ENCODE data around the gene NTRK2.
"Not testable (repeated sequence)": the region's sequence is repeated elsewhere in the genome, so short reads cannot be mapped to it uniquely, and the experiment has no call there.

Gene NTRK2

DNA sequence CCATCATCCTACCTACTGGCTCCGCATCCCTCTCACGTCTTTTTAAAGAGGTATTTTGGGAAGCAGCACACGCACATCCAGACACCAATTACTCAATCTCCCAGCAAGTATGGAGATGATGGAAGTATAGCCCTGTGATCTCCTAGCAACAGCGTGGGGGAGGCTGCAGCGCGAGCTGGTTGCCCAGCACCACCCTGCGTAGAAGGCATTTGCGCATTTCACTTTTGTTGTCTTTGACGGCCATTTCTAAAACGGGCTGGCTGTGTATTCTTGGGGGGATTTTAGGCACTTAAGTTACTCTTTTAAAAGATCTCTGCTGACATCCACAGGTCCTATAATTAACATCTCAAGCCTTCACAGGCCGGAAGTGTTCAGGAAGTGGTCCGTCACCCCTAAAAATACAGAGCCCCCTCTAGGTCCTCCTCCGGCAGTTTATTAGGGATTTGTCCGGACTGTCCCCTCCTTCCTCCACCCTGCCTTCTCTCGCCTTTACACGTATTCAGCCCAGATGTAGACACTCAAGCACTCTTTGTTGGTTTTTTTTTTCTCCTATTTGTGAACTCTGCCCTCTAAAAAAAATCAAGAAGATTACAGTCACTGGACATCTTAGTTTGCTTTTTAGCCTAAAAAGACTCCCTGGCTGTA is 371.4 kb downstream of the NTRK2 start:
- no peak for DNase-seq

DNA sequence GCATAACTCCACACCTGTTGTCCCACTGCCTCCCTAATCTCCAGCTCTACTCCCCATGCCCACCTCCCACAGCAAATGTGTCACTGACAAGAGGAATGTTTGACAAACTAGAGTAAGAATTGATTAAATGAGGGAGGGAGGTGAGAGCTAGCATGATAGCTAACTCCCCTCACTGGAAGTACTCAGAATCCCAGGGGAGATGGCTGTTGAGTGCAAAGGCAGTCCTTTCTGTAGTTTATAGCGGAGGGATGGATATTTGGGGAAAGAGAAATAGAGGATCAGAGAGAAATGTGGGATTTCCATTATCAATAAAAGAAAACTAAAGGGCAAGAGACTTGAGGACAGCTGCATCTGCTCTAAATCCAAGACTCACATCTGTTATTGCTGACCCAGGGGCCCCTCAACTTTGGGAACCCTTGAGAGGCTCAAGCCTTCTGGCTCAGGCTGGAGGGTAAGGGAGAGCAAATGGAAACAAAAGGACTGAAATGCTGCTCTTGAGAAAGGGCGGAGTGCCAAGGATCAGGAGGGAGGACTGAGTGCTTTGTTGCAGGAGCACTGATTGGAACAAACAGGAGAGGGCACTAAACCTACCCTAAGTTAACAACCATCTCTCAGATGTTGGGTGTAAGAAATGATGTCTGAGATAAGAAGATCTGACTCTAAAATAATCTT is 372.1 kb downstream of the NTRK2 start:
- DNase-seq: no peak

DNA sequence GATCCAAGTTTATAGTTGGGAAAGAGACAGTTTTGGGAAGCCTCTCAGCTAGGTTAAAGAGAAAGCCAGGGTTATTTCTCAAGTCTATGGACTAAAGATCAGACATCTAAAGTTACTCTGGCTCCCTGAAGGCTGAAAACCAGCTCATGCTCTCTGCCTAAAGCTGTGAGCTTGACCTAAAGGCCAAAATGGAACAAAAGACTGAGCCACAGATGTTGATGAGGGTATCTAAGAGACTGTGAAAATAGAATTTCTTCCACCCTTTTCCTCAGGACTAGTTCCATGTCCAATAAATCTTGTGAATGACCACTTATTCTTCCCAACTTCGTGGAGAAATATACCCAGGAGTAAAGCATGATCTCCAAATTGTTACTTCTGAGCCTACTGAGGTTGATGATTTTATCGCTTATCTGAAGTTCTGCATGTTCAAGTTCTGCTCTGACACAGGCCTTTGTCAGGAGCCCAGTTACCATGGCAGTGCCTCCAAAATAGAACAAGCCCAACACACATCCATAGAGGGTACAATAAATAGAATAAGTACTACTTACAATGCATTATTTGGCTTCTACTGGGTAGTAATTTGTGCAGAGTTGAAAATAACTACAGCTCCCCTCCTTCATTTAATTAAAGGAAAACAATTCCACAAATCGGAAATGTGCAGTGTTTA is 373.6 kb downstream of the NTRK2 start:
- no peak for DNase-seq

DNA sequence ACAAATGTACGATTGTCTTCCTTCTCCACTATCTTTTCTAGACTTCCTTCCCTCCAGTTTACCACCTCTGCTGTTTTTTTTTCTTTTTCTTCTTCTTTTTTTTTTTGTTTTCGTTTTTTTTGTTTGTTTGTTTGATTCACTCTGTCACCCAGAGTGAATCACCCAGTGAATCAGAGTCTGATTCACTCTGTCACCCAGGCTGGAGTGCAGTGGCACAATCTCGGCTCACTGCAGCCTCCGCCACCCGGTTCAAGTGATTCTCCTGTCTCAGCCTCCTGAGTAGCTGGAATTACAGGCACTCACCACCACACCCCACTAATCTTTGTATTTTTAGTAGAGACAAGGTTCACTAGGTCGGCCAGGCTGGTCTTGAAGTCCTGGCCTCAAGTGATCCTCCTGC is 375.7 kb downstream of the NTRK2 start:
- DNase-seq: no peak

DNA sequence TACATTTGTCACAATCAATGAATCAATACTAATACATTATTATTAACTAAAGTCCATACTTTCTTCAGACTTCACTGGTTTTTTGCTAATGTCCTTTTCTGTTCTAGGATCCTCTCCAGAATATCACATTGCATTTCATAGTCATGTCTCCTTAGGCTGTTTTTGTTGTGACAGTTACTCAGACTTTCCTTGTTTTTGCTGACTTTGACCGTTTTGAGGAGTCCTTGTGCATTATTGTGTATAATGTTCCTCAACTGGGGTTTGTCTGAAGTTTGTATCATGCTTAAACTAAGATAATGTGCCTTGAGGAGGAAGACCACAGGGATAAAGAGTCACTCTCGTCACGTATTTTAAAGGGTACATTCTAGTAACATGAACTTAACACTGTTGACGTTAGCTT is 376.9 kb downstream of the NTRK2 start:
- DNase-seq: no peak

DNA sequence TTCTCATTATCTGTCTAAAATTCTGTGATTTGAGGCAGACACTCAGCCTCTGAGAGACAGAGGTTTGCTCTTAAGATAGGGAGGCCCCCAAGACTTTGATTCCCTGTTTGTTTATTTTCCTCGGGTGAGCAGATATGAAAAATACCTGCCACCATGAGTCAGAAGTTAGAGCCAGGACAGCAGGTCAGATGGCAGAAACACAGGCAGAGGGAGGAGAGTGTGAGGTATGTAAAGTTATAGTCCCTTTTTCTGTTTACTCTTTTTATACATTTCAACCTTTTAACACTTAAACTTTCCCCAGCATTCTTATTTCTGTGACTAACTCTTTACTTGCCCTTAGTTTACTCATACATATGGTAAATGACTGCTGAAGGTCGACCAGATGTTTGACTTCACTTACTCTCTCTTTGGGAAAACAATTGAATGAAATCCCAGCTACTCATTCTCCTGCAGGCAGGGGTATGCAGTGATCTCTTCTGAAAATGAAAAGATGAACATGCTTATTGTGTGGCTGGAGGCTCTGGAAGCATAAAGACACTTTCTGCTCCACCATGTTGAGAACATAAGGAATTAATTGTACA is 383.8 kb downstream of the NTRK2 start:
- DNase-seq: no peak

DNA sequence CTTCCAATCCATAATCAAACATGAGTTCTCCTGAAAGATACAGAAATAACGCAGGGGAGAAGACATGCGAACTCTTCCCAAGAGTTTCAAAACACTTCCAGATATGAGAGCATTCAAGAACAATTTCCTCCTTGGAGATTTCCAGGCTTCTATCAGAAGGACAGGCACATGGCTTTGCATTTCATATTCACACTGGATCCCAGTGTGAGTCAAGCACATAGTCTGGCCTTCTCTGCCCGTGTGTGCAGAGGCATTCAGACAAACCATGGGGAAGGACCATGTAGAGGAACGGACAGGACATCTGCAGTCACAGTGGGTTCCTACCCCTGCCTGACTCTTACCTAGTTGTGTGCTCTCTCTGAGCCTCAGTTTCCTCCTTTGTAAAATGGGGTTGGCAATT is 384.5 kb downstream of the NTRK2 start:
- no peak for DNase-seq

DNA sequence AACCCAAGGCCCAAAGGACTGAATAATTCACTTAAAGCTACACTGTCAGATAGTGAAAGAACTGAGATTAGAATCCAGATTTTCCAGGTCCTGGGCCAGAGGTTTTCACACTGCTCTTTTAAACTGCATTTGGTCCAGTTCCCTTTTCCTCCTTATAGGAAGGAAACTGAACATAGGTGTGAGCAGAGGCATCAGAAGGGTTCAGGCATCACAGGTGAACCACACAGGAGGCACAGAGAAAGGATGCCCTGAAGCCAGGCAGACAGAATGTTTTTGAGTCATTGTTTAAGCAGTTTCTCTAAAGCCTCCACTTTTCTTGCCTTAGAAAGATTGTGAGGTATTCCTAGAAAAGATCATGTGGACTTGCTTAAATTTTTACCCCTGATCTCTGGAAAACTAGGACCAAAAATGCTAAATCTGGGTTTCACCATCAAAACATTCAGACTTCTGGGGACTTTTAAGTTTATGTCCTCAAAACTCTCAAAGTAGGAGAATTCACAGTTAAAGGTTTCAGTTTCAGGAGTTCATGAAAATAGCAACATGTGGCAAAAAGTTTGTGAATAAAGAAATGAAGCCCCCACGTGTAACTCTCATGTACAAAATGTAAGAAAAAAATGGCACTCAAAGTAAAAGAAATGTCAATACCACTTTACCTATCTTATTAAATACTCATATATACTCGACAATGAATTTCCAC is 386.1 kb downstream of the NTRK2 start:
- no peak for DNase-seq

DNA sequence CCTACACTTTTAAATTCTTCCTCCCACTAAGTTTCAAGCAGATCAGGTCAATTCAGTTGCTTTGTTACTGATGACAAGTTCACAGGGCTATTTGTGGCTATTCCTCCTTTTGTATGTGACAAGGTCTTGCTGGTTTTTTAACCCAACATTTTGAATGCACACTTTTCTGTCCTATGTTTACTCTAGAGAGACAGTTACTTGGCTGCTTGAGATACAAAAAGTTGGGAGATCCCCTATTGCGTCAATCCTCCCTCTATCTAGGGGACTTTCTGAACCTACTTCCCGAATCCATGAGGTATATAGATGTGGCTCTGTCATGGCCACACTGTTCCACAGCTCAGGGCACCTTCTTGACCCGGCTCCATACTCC is 386.7 kb downstream of the NTRK2 start:
- no peak for DNase-seq

DNA sequence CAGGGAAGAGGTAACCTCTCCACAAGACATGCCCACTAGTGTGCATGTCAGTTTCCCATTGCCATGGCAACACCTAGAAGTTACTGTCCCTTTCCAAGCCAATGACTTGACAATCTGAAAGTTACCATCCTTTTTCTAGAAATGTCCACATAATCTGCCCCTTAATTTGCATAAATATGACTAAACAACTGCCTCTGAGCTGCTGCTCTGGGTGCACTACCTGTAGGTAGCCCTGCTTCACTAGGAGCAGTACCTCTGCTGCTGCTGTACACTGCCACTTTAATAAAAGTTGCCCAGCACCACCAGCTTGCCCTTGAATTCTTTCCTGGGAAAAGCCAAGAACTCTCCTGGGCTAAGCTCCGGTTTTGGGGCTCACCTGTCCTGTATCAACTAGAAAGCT is 392.4 kb downstream of the NTRK2 start:
- DNase-seq: no peak

DNA sequence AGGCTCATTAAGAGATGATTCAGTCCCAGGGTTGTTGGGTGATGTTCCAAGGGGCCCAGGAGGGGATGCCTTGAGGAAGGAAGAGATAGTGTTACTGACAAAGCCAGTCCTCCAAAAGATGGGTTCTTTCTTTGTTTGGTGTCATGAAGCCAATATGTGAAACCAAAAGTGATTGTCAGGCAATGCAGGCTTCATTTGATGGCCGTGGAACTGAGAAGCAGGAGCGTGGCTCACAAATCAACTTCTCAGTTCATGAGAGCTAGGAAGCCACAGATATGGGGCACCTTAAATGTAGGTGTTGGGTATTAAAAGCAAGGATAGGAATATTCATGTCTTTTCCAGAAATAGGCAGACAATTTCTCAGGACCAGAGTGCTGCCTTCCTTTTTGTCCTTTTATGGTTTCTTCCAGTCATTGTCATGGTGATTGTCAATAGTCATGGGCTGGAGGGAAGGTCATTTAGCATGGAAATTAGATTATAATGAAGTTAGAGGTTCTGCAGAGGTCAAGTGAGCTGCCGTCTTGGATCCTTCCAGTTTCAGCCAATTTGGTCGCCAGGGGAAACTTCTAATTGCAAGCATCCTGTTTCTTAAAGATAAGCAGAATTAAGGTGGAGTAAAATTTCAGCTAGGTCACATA is 393.0 kb downstream of the NTRK2 start:
- DNase-seq: no peak

DNA sequence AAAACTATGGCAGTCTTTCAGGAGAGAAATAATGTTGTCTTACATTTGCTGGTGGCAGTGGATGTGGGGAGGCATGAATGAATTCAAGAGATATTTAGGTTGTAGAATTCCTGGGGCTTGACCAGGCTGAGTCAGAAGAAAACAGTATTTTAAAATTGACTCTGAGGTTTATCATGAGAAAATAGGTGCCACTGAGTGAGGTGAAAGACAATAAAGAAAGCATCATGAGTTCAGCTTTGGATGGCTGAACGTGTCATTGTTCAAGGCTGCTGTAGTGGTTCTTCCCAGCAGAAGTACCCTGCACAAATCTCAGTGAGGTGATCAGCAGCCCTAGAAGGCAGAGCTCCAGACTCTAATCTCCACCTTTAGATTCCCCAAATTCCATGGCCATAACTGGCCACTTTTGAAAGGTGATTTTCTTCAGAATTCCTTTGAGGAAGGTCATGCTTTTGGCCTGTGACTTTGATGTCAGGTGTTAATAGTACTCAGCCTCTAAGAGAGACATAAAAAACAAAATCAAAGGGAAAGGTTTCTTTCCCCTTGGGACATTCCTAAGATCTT is 395.4 kb downstream of the NTRK2 start:
- DNase-seq: no peak

DNA sequence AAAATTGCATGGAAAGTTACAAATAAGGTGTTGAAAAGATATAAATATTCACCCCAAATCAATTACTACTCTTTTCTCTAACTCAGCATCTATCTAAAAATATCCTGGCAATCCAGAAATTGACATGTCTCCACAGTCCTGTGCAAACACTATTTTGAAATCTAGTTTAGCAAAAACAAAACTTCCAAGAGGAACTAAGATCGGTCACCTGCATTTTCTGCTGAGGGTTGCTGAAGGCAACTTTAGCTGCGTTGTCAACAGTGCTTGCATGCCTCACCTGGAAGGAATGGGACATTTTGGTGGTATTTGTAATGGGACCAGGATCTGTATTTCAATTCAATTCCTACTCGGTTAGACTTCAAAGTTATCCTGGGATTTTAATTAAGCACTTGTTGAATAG is 398.3 kb downstream of the NTRK2 start:
- no peak for DNase-seq

DNA sequence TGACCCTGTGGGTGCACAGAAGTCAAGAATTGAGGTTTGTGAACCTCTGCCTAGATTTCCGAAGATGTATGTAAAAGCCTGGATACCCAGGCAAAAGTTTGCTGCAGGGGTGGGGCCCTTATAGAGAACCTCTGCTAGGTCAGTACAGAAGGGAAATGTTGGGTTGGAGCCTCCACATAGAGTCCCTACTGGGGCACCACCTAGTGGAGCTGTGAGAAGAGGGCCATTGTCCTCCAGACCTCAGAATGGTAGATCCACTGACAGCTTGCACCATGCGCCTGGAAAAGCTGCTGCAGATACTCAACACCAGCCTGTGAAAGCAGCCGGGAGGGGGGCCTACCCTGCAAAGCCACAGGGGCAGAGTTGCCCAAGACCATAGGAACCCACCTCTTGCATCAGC is 399.9 kb downstream of the NTRK2 start:
- DNase-seq: not testable (repeated sequence)
